Measurements from ENCODE around the gene RGMB. TPM values are rescaled to one million over a fixed set of nuclear protein-coding genes. Genes with fewer than 3 reads are reported as not detected.
A peak's percentile ranks its signal among the peaks of the same experiment; 100 is the strongest.

Gene RGMB
- total RNA-seq, 4 donors from 2014 or later, result 37.3 to 248 (median 174) TPM

DNA sequence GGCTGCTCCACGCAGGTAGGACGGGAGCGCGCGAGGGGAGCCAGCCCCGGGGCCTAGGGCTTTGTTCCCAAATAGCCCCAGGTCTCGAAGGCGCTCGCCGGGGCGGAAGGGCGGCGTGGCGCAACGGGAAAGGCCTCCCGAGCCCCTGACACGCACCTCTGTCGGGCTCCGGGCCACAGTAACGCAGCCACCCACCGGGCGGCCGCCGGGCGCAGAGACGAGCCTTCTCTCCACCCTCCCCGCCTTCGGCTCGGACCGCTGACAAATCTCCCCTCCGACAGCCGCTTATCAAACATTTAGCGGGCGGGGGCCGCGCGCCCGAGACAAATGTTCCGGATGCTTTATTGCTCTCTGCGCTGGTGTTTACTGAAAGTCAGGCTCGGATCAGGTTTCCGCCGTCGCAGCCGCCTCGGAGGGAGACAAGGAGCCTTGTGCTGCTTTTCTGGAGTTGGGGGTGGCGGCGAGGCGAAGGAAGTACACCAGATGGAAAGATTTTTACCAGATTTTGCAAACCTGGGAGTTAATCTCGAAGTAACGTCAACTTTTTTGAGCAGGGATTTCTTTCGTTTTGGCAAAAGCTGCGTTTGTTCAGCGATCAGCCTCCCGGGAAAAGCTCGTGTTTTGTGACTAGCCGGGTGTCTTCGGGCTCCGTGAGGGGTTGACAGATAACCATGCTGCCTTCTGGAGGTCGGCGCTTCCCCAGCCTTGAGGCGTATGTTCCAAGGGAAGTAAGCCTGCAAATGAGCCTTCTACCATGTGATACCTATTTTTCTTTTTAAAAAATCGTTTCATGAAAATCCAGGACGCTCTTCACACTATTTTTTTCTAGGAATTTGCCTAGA, 950 bp downstream of the RGMB start:
- Histone ChIP-seq H3K9me3 (no peaks in the 10 kb centered on the region), H3K27ac (peak overlapping the region; percentile 56 to 96 (median 94)), H3K4me1 (peaks cover 0 to 55% (median 9%) of the 10 kb centered on the region in 3 donors), H3K27me3 (no peaks in the 10 kb centered on the region), H3K36me3 (peaks cover 0 to under 1% of the 10 kb centered on the region in 2 donors), H3K4me3 (peak overlapping the region; percentile 67 to 89)
- ATAC-seq, result no peak
- 0 to 1% methylated on average over 18 to 23 of the region's 64 CpGs for WGBS, 2 donors (ENCODE audit: low coverage in 1 of 2)
- TF ChIP-seq EP300 (IDR thresholded peaks at IDR 0.05) (no peak), POLR2AphosphoS5 (IDR thresholded peaks at IDR 0.05) (peak; percentile 30)

DNA sequence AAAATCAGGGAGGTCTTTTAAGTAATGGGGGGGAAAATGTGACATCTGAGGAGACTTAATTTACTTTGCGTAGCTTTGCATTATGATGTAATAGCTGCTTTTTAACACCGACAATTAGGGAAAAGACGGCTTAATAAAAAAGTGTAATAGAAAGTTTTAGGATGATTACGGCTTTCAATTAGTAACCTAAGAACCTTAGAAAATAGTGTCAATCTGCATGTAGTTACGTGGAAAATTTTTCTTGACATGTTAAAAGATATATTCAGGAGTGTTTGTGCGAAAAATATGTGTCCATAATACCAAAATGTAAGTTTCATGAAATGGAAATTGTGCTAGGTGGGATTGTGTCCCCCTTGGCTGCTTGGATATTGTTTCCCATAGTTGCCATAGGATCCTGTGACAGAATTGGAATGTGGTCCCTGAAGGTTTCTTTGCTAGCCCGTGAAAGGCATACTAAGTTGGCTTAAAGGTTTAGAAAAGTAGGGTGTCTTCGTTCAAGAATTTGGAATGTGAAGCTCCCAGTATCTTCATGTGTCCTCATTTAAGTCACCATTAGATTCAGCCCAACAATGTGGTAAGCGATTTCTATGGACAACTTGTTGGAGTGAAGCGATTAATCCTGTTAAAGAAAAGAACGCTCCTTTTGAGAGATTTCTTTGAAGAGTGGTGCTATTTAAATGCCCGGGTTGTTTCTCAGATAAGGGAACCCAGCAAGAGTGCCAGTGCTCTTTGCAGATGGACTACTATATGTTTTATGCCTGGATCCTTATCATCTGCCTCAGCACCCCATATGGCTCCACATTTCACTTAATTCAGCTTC, 2.0 kb downstream of the RGMB start:
- peaks cover 8 to 66% (median 15%) of the 10 kb centered on the region in 3 donors for H3K4me1 ChIP-seq
- WGBS, 2 donors (ENCODE audit: low coverage in 1 of 2), result 25% methylated on average over 9 to 12 of the region's 12 CpGs
- peak overlapping the region; percentile 40 to 96 (median 76) for H3K27ac ChIP-seq
- H3K4me3 ChIP-seq, result peak overlapping the region; percentile 67 to 89
- no peaks in the 10 kb centered on the region for H3K9me3 ChIP-seq
- H3K36me3 ChIP-seq, result peaks cover 0 to 11% of the 10 kb centered on the region in 2 donors
- no peaks in the 10 kb centered on the region for H3K27me3 ChIP-seq
- ATAC-seq, result no peak
- TF ChIP-seq EP300 (IDR thresholded peaks at IDR 0.05) (no peak), POLR2A (IDR thresholded peaks at IDR 0.05) (no peak), CTCF (IDR thresholded peaks at IDR 0.05) (no peak), POLR2AphosphoS5 (IDR thresholded peaks at IDR 0.05) (no peak)

DNA sequence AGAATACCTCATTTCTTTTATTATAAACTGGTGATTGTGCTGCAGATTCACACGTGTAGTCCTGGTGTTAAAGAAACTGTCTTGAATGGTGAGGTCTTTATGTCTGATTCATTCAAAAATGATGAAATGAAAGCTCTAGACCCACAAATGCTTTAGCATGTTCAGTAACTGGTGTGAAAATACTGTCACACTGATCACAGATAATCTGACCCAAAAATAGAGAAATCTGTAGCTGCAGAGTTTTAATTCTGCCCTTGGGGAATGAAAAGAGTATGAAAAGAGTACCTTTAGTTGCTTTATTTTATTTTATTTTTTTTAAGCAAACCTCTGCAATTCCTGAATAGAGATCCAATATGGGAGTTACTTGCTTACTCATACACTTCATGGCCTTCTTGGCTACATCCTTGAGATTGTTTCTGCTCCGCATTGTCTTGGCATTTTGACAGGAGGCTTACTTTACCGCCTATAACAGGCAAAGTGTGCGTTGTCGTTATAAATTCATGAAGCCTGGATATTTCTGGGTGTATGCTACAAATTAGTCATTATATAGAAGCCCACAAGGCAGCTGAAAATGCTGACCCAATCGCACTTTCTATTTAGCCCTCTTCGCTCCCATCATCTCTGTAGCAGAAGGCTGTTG, 2.7 kb downstream of the RGMB start:
- peak overlapping the region; percentile 44 to 96 (median 76) for H3K27ac ChIP-seq
- no peaks in the 10 kb centered on the region for H3K27me3 ChIP-seq
- WGBS, 2 donors (ENCODE audit: low coverage in 1 of 2), result 23 to 29% methylated on average over 6 to 7 of the region's 7 CpGs
- no peaks in the 10 kb centered on the region for H3K9me3 ChIP-seq
- TF ChIP-seq EP300 (IDR thresholded peaks at IDR 0.05) (no peak), POLR2AphosphoS5 (IDR thresholded peaks at IDR 0.05) (no peak), CTCF (IDR thresholded peaks at IDR 0.05) (no peak)
- peaks cover 3 to 15% of the 10 kb centered on the region in 2 donors for H3K36me3 ChIP-seq
- H3K4me1 ChIP-seq, result peaks cover 10 to 73% (median 15%) of the 10 kb centered on the region in 3 donors
- peak overlapping the region; percentile 67 to 89 for H3K4me3 ChIP-seq
- no peak for ATAC-seq

GRCh38 chr5:98777295-98777694, 3.8 kb downstream of the RGMB start:
- TF ChIP-seq CTCF (IDR thresholded peaks at IDR 0.05), result no peak
- no peak for TF ChIP-seq EP300 (IDR thresholded peaks at IDR 0.05)
- TF ChIP-seq POLR2AphosphoS5 (IDR thresholded peaks at IDR 0.05), result no peak
- no peak for TF ChIP-seq POLR2A (IDR thresholded peaks at IDR 0.05)
- ATAC-seq, result no peak
- Histone ChIP-seq H3K9me3 (no peaks in the 10 kb centered on the region), H3K27ac (peak overlapping the region in 3 of 4 donors; percentile 1 to 96 (median 95)), H3K36me3 (peaks cover 3 to 24% of the 10 kb centered on the region in 2 donors), H3K4me1 (peaks cover 9 to 79% (median 14%) of the 10 kb centered on the region in 3 donors), H3K4me3 (peak overlapping the region; percentile 67 to 89), H3K27me3 (no peaks in the 10 kb centered on the region)
- WGBS, 2 donors (ENCODE audit: low coverage in 1 of 2), result 42 to 58% methylated on average over 4 of the region's 4 CpGs

All from gastroesophageal sphincter (tissue), 4 donors.